Body of pancreas (tissue), 4 donors: ENCODE measurements around the gene PTPN7.

ENCODE experiments used
- POLR2A ChIP-seq, 3 donors: fragments of 450-650 bp; IDR thresholded peaks; one replicate each; pipeline ENCODE4 v1.6.1; 2016; ENCODE audit warnings: antibody characterized with exemption in 3 of 3, mild to moderate bottlenecking in 2 of 3
- TF ChIP-seq, protein P1 (sequence below), 7 experiments: fragments of 450-650 bp in 4 of 7; fragments of 200-600 bp in 3 of 7; sonication (generic) in 3 of 7; IDR thresholded peaks; one replicate each; pipeline ENCODE4 v1.5.1; 2016 to 2019; ENCODE audit warnings: antibody characterized with exemption in 7 of 7

DNA sequence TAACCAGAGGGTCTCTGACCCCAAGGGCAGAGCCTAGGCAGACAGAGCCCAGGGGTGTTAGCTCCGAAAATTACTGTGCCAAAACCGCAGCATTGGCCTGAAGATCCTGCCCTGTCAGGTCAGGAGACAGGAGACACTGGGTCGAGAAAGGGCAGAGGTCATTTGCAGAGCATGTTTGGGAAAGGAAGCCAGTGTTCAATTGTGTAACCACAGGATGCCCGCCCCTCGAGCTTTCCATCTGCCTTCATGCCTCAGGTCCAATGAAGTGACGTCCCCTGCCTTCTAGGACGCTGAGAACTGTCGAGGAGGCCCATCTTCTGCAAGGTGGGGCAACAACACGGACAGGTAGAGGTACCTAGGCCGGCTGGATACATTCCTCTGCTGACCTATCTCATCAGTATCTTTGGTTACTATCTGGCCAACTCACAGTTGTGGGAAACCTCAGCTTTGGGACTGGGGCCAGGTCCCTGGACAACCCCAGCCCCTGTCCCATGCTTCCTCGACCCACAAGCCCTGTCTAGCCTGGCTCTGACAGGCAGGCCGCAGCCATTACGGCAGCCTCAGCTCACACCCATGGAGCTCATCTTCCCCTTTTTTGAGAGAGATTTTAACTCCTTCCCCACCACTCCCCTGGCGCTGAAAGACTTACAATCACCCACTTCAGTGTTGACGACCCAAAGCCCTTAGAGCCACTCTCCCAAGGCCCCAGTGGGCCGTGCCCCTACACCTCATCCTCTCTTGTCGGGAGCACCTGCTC, 17.2 kb downstream of the PTPN7 start:
- peak in 1 of 3 donors; percentile 9 for TF ChIP-seq POLR2A (IDR thresholded peaks at IDR 0.05)
- TF ChIP-seq, protein P1, sequence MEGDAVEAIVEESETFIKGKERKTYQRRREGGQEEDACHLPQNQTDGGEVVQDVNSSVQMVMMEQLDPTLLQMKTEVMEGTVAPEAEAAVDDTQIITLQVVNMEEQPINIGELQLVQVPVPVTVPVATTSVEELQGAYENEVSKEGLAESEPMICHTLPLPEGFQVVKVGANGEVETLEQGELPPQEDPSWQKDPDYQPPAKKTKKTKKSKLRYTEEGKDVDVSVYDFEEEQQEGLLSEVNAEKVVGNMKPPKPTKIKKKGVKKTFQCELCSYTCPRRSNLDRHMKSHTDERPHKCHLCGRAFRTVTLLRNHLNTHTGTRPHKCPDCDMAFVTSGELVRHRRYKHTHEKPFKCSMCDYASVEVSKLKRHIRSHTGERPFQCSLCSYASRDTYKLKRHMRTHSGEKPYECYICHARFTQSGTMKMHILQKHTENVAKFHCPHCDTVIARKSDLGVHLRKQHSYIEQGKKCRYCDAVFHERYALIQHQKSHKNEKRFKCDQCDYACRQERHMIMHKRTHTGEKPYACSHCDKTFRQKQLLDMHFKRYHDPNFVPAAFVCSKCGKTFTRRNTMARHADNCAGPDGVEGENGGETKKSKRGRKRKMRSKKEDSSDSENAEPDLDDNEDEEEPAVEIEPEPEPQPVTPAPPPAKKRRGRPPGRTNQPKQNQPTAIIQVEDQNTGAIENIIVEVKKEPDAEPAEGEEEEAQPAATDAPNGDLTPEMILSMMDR (IDR thresholded peaks at IDR 0.05): no peak
